Coronary artery (tissue), 2 donors: ENCODE data around the gene UBN1.
A peak's percentile ranks its signal among the peaks of the same experiment; 100 is the strongest.

Source experiments
- DNase-seq: peaks from one replicate; pipeline ENCODE4 v3.0.0-alpha.2; 2017; ENCODE audit warnings: low spot score
- H3K27ac ChIP-seq, 2 donors: fragments of 200-600 bp; sonication (generic); one replicate each; pipeline ENCODE4 v1.5.1; 2016 to 2019
- H3K4me3 ChIP-seq: fragments of 200-600 bp; sonication (generic); 2 replicates; pipeline ENCODE4 v1.5.1; 2016; ENCODE audit warnings: mild to moderate bottlenecking, moderate library complexity
- CTCF ChIP-seq: fragments of 200-600 bp; sonication (generic); IDR thresholded peaks from one replicate; pipeline ENCODE4 v1.5.1; 2019; ENCODE audit warnings: antibody characterized with exemption

Gene UBN1, protein sequence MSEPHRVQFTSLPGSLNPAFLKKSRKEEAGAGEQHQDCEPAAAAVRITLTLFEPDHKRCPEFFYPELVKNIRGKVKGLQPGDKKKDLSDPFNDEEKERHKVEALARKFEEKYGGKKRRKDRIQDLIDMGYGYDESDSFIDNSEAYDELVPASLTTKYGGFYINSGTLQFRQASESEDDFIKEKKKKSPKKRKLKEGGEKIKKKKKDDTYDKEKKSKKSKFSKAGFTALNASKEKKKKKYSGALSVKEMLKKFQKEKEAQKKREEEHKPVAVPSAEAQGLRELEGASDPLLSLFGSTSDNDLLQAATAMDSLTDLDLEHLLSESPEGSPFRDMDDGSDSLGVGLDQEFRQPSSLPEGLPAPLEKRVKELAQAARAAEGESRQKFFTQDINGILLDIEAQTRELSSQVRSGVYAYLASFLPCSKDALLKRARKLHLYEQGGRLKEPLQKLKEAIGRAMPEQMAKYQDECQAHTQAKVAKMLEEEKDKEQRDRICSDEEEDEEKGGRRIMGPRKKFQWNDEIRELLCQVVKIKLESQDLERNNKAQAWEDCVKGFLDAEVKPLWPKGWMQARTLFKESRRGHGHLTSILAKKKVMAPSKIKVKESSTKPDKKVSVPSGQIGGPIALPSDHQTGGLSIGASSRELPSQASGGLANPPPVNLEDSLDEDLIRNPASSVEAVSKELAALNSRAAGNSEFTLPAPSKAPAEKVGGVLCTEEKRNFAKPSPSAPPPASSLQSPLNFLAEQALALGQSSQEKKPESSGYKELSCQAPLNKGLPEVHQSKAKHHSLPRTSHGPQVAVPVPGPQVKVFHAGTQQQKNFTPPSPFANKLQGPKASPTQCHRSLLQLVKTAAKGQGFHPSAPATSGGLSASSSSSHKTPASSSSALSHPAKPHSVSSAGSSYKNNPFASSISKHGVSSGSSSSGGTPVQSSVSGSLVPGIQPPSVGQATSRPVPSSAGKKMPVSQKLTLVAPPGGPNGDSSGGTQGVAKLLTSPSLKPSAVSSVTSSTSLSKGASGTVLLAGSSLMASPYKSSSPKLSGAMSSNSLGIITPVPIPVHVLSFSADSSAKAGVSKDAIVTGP (N-terminal part only)

GRCh38 chr16:4846901-4847773 is at the start of gene UBN1, which contains the start of gene GLYR1:
TSS of gene UBN1 (plus strand) at chr16:4847481. CDS start at chr16:4852918, 5,437 bp downstream.
TSS of gene GLYR1 (minus strand) at chr16:4847288. CDS start at chr16:4847265, 23 bp downstream.
- peak; percentile 99 for DNase-seq
- Histone ChIP-seq H3K27ac (peak within 1 kb of the TSS; percentile 89 to 96), H3K4me3 (peak within 1 kb of the TSS; percentile 92)
- no peak for TF ChIP-seq CTCF

DNA sequence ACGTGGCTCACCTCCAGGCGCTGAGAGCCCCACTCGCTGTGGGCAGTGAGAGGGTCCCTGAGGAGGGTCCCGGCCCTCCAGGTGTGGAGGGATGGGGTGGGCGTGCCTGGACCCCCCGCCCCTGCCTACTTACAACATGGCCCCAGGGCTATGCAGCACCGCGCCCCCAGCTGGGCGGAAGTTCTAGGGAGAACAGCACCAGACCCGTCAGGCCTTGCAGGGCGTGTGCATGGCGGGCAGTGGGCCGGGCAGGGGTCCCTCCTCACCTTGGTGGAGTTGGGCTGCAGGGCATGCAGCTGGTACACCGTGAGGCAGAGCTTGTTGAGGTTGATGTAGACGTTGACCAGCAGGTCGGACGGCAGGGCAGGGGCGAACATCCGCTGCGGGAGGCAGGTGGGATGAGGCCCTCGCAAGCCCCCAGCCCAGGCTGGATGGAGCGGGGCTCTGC is 49.5 kb upstream of the UBN1 start:
- DNase-seq: no peak
- Histone ChIP-seq H3K27ac (no peak overlapping the region), H3K4me3 (no peak overlapping the region)
- TF ChIP-seq CTCF: no peak

- H3K27ac ChIP-seq: no peak overlapping the region
- no peak for TF ChIP-seq CTCF
- no peak for DNase-seq
- no peak overlapping the region for H3K4me3 ChIP-seq
Measured at GRCh38 chr16:4798456-4798855, 48.8 kb upstream of the UBN1 start.

GRCh38 chr16:4799171-4799855 is 48.0 kb upstream of the UBN1 start:
- no peak overlapping the region for H3K27ac ChIP-seq
- H3K4me3 ChIP-seq: no peak overlapping the region
- no peak for DNase-seq
- no peak for TF ChIP-seq CTCF

DNA sequence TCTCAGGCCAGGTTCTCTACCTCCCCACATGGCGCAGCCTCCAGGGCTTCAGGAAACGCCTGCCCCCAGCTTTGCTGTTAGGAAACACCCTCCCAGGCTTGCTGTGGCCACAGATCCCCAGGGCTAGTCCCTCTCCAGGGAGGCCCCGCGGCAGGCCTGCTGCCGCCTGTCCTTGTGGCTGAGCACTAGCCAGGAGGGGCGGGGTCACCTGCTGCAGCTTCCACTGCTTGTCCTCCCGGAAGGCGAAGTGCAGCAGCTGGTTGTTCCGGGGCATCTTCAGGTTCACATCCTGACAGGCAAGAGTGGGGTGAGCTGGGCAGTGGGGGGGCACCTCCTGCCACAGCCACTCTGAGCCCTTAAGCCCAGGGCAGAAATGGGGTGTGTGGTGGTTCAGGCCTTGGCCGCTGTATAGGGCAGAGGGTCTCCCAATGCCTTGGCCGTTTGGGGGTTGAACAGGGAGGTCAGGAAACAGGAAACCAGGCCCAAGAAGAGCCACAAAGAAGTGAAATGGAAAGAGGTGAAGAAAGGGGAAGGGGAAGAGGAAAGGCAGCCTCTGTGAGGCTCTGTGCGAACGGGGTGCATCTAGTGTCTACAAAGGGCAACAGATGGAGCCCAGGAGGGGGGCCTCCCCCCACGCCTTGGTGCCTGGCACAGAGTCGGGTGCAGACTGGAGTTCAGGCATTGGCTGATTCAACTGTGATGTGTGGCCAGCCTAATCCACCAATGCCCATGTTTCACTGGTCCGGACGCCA is 46.8 kb upstream of the UBN1 start:
- Histone ChIP-seq H3K27ac (no peak overlapping the region), H3K4me3 (no peak overlapping the region)
- no peak for TF ChIP-seq CTCF
- DNase-seq: no peak
